Lung (tissue), 12 donors: ENCODE data around the gene FGFR2. TPM values are rescaled to one million over a fixed set of nuclear protein-coding genes. Genes with fewer than 3 reads are reported as not detected.

ENCODE experiments used
- ATAC-seq: fragments of 200-7000 bp; cut with Tn5 transposase; one replicate; pipeline ENCODE4 v1.9.1; 2020; ENCODE audit warnings: moderate number of reproducible peaks; ENCODE audit not compliant: insufficient read depth, low FRiP score
- DNase-seq, 3 donors: peaks; one replicate each; pipeline ENCODE4 v3.0.0-alpha.2; 2013 to 2017
- H3K27ac ChIP-seq, 2 donors: one replicate each; pipeline ENCODE4 v1.5.1; 2013; ENCODE audit warnings: mild to moderate bottlenecking in 2 of 2, moderate library complexity in 2 of 2, control low read depth in 1 of 2, inconsistent platforms in 1 of 2, low read depth in 1 of 2, low read length in 1 of 2
- H3K27me3 ChIP-seq, 3 donors: one replicate each; pipeline ENCODE4 v1.5.1; 2013; ENCODE audit warnings: low read length in 2 of 3; ENCODE audit not compliant: control insufficient read depth in 3 of 3, insufficient read depth in 3 of 3
- H3K36me3 ChIP-seq, 4 donors: one replicate each; pipeline ENCODE4 v1.5.1; 2013; ENCODE audit warnings: low read length in 4 of 4, mild to moderate bottlenecking in 1 of 4, moderate library complexity in 1 of 4; ENCODE audit not compliant: control insufficient read depth in 4 of 4, insufficient read depth in 4 of 4
- H3K4me1 ChIP-seq, 5 donors: one replicate each; pipeline ENCODE4 v1.5.1; 2013; ENCODE audit warnings: low read length in 5 of 5, mild to moderate bottlenecking in 2 of 5, moderate library complexity in 1 of 5; ENCODE audit not compliant: control insufficient read depth in 5 of 5, insufficient read depth in 5 of 5
- H3K4me3 ChIP-seq: one replicate; pipeline ENCODE4 v1.5.1; 2013; ENCODE audit warnings: mild to moderate bottlenecking, control low read depth, moderate library complexity
- H3K9ac ChIP-seq, 2 donors: one replicate each; pipeline ENCODE4 v1.5.1; 2013; ENCODE audit warnings: low read length in 2 of 2, control low read depth in 1 of 2; ENCODE audit not compliant: insufficient read depth in 1 of 2
- H3K9me3 ChIP-seq, 4 donors: one replicate each; pipeline ENCODE4 v1.5.1; 2013; ENCODE audit warnings: low read length in 3 of 4, mild to moderate bottlenecking in 1 of 4, moderate library complexity in 1 of 4; ENCODE audit not compliant: control insufficient read depth in 4 of 4, insufficient read depth in 3 of 4
- WGBS, 2 donors: extraction: QIAGEN DNeasy Blood & Tissue Kit; methylation state at CpG; one replicate each; pipeline ENCODE4 v1.1.7; 2013; 5-methylcytosine and 5-hydroxymethylcytosine counted together
- polyA plus RNA-seq, 2 donors: library from polyadenylated mRNA; stranded (reverse); fragments of 200-250 nt; gene quantifications; one replicate each; pipeline ENCODE4 v1.2.1, GENCODE V29; 2013
- total RNA-seq, 2 donors: library from RNA; depleted of rRNA in 1 of 2; stranded (reverse); fragments of >200 nt in 1 of 2; gene quantifications; one replicate each; pipeline ENCODE4 v1.2.1, GENCODE V29; 2014 to 2021
- TF ChIP-seq, protein P1 (sequence below): IDR thresholded peaks from 2 replicates; pipeline ENCODE4 v1.5.1; 2012; ENCODE audit warnings: mild to moderate bottlenecking; ENCODE audit errors: control extremely low read depth, extremely low read depth
- donor health status: control.
- donor health status: control.
- donor health status: Bipolar disorder and iron deficiency.
- donor health status: healthy.
- donor health status: DM: yes; HTN: yes; CAD: no.

FGFR2 gene
- total and polyA plus RNA-seq, 4 donors = 11.4 to 230 (median 41.7) TPM

GRCh38 chr10:121469797-121470606 lies 128.2 kb downstream of the FGFR2 start:
- H3K9ac ChIP-seq = no peak overlapping the region
- no peak overlapping the region for H3K27ac ChIP-seq
- no peak overlapping the region for H3K4me3 ChIP-seq
- ATAC-seq (no peak), DNase-seq (no peak)
- TF ChIP-seq, protein P1, sequence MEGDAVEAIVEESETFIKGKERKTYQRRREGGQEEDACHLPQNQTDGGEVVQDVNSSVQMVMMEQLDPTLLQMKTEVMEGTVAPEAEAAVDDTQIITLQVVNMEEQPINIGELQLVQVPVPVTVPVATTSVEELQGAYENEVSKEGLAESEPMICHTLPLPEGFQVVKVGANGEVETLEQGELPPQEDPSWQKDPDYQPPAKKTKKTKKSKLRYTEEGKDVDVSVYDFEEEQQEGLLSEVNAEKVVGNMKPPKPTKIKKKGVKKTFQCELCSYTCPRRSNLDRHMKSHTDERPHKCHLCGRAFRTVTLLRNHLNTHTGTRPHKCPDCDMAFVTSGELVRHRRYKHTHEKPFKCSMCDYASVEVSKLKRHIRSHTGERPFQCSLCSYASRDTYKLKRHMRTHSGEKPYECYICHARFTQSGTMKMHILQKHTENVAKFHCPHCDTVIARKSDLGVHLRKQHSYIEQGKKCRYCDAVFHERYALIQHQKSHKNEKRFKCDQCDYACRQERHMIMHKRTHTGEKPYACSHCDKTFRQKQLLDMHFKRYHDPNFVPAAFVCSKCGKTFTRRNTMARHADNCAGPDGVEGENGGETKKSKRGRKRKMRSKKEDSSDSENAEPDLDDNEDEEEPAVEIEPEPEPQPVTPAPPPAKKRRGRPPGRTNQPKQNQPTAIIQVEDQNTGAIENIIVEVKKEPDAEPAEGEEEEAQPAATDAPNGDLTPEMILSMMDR = no peak
- WGBS, 2 donors = 76 to 83% methylated on average over 19 of the region's 19 CpGs
- H3K27me3 ChIP-seq = no peaks in the 10 kb centered on the region
- no peaks in the 10 kb centered on the region for H3K36me3 ChIP-seq
- no peaks in the 10 kb centered on the region for H3K4me1 ChIP-seq
- no peaks in the 10 kb centered on the region for H3K9me3 ChIP-seq

- Histone ChIP-seq H3K9ac (no peak overlapping the region), H3K27ac (no peak overlapping the region), H3K9me3 (no peaks in the 10 kb centered on the region), H3K4me1 (no peaks in the 10 kb centered on the region), H3K27me3 (no peaks in the 10 kb centered on the region), H3K36me3 (no peaks in the 10 kb centered on the region), H3K4me3 (no peak overlapping the region)
- ATAC-seq (no peak), DNase-seq (no peak)
- WGBS, 2 donors = 83 to 85% methylated on average over 8 of the region's 8 CpGs
- TF ChIP-seq, protein P1 = no peak
Observed at GRCh38 chr10:121468726-121469125, 129.5 kb downstream of the FGFR2 start.

DNA sequence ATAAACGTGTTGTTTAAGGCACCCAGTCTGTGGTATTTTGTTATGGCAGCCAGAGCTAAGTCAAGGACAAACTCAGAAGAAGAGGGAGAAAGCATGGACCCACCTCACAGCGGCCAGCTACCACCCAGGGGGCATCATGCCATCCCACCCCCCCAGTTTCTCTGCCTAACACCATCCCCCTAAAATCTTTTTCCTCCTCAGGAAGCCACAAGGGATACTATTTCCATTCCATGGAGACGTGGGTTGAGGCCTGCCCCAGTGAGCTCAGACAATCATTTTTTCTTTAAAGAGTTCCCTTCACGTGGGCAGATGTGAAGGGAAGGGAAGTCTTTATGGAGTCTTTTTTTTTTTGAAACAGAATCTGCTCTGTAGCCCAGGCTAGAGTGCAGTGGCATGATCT lies 131.8 kb downstream of the FGFR2 start:
- Histone ChIP-seq H3K9ac (no peak overlapping the region), H3K36me3 (no peaks in the 10 kb centered on the region), H3K4me3 (no peak overlapping the region), H3K27ac (no peak overlapping the region), H3K4me1 (no peaks in the 10 kb centered on the region), H3K9me3 (no peaks in the 10 kb centered on the region), H3K27me3 (no peaks in the 10 kb centered on the region)
- ATAC-seq (no peak), DNase-seq (no peak)
- TF ChIP-seq, protein P1 = no peak
- 72 to 73% methylated on average over 4 of the region's 4 CpGs for WGBS, 2 donors
